ENCODE data around the gene KCNN3.

The KCNN3 gene

GRCh38 chr1:154720328-154721297, 149.5 kb downstream of the KCNN3 start:
- no peak for DNase-seq

GRCh38 chr1:154719586-154720327, 150.3 kb downstream of the KCNN3 start:
- DNase-seq = no peak

GRCh38 chr1:154718566-154718965, 151.5 kb downstream of the KCNN3 start:
- DNase-seq = no peak

GRCh38 chr1:154717528-154717924, 152.6 kb downstream of the KCNN3 start:
- DNase-seq = no peak

GRCh38 chr1:154716614-154717527, 153.2 kb downstream of the KCNN3 start:
- DNase-seq = no peak

GRCh38 chr1:154716011-154716410, 154.1 kb downstream of the KCNN3 start:
- no peak for DNase-seq

- no peak for DNase-seq
Observed at GRCh38 chr1:154715385-154715784, 154.7 kb downstream of the KCNN3 start.

GRCh38 chr1:154714638-154715037, 155.4 kb downstream of the KCNN3 start:
- no peak for DNase-seq

GRCh38 chr1:154714052-154714623, 155.9 kb downstream of the KCNN3 start:
- DNase-seq = no peak

- DNase-seq = no peak
Observed at GRCh38 chr1:154713005-154713404, 157.1 kb downstream of the KCNN3 start.

- no peak for DNase-seq
Observed at GRCh38 chr1:154712166-154712810, 157.8 kb downstream of the KCNN3 start.

GRCh38 chr1:154711416-154711815, 158.7 kb downstream of the KCNN3 start:
- no peak for DNase-seq

- no peak for DNase-seq
Observed at GRCh38 chr1:154710106-154710505, 160.0 kb downstream of the KCNN3 start.

GRCh38 chr1:154707901-154708463, 162.1 kb downstream of the KCNN3 start:
- DNase-seq = no peak

GRCh38 chr1:154706851-154707250, 163.2 kb downstream of the KCNN3 start:
- DNase-seq = no peak

GRCh38 chr1:154705544-154705943, 164.5 kb downstream of the KCNN3 start:
- DNase-seq = no peak

- DNase-seq = no peak
Observed at GRCh38 chr1:154703170-154703569, 166.9 kb downstream of the KCNN3 start.

GRCh38 chr1:154698320-154699096, 171.6 kb downstream of the KCNN3 start:
- no peak for DNase-seq

- DNase-seq = no peak
Observed at GRCh38 chr1:154697710-154698109, 172.4 kb downstream of the KCNN3 start.

- no peak for DNase-seq
Observed at GRCh38 chr1:154696456-154696855, 173.6 kb downstream of the KCNN3 start.

GRCh38 chr1:154695985-154696384, 174.1 kb downstream of the KCNN3 start:
- DNase-seq = no peak

Data from NCI-H1048 (cell line).